Measurements from ENCODE around the gene TOP3A. TPM values are rescaled to one million over a fixed set of nuclear protein-coding genes. Genes with fewer than 3 reads are reported as not detected.
A peak's percentile ranks its signal among the peaks of the same experiment; 100 is the strongest.

Gene TOP3A
- total RNA-seq, 1 donor from 2014 or later = 59.0 TPM

DNA sequence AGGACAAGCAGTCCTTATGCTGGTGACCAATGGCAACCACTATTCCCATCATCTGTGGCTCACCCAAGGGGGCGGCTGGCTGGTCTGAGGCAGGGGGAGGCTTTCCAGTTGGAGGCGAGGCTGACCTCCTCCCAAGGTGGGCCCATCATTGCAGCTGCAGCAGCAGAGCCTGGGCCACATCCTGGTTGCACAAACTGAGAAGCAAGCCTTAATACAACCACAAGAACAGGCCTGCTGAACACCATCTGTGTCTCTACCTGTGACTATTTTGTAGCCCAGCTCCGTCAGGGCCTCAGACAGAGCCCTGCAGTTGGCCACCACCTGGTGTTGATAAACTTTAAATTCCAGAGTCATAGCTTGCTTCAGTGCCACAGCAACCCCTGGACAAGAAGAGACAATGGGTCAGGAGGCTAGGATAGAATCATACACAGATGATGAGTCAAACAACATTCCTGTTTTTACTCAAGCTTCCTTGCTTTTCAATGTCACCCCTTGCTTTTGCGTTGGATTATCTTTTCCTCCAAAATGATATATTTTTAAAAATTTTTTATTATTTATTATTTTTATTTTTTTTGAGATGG lies 18.2 kb upstream of the TOP3A start:
- Mint-ChIP-seq H3K9me3 (no peaks in the 10 kb centered on the region), H3K27ac (no peak overlapping the region), H3K36me3 (peaks cover 28% of the 10 kb centered on the region), H3K4me1 (no peaks in the 10 kb centered on the region), H3K4me3 (no peak overlapping the region), H3K27me3 (ENCODE audit: low read depth) (no peaks in the 10 kb centered on the region)
- DNase-seq (ENCODE audit: low spot score in 2 of 2, unreplicated experiment in 2 of 2) = no peak
- TF ChIP-seq, protein P1, sequence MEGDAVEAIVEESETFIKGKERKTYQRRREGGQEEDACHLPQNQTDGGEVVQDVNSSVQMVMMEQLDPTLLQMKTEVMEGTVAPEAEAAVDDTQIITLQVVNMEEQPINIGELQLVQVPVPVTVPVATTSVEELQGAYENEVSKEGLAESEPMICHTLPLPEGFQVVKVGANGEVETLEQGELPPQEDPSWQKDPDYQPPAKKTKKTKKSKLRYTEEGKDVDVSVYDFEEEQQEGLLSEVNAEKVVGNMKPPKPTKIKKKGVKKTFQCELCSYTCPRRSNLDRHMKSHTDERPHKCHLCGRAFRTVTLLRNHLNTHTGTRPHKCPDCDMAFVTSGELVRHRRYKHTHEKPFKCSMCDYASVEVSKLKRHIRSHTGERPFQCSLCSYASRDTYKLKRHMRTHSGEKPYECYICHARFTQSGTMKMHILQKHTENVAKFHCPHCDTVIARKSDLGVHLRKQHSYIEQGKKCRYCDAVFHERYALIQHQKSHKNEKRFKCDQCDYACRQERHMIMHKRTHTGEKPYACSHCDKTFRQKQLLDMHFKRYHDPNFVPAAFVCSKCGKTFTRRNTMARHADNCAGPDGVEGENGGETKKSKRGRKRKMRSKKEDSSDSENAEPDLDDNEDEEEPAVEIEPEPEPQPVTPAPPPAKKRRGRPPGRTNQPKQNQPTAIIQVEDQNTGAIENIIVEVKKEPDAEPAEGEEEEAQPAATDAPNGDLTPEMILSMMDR (IDR thresholded peaks at IDR 0.05; ENCODE audit: unreplicated experiment) = no peak

DNA sequence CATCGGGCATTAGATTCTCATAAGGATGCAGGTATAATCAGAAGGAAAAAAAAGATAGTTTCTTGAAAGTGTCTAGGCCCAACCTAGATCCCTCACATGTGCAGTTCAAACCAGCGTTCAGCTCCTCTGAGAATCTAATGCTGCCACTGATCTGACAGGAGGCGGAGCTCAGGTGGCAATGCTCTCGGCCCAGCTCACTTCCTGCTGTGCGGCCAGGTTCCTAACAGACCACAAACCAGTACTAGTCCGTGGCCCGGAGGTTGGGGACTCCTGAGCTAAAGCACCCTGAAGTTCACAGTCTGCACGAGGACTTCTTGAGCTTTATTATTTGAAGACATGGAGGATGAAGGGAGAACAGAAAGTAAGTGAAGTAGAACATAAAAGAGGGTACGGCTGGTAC lies 17.1 kb upstream of the TOP3A start:
- H3K27ac Mint-ChIP-seq = no peak overlapping the region
- H3K4me3 Mint-ChIP-seq = no peak overlapping the region
- no peaks in the 10 kb centered on the region for H3K4me1 Mint-ChIP-seq
- TF ChIP-seq, protein P1 (IDR thresholded peaks at IDR 0.05; ENCODE audit: unreplicated experiment) = no peak
- H3K9me3 Mint-ChIP-seq = no peaks in the 10 kb centered on the region
- DNase-seq (ENCODE audit: low spot score in 2 of 2, unreplicated experiment in 2 of 2) = no peak
- no peaks in the 10 kb centered on the region for H3K27me3 Mint-ChIP-seq (ENCODE audit: low read depth)
- peaks cover 21% of the 10 kb centered on the region for H3K36me3 Mint-ChIP-seq

DNA sequence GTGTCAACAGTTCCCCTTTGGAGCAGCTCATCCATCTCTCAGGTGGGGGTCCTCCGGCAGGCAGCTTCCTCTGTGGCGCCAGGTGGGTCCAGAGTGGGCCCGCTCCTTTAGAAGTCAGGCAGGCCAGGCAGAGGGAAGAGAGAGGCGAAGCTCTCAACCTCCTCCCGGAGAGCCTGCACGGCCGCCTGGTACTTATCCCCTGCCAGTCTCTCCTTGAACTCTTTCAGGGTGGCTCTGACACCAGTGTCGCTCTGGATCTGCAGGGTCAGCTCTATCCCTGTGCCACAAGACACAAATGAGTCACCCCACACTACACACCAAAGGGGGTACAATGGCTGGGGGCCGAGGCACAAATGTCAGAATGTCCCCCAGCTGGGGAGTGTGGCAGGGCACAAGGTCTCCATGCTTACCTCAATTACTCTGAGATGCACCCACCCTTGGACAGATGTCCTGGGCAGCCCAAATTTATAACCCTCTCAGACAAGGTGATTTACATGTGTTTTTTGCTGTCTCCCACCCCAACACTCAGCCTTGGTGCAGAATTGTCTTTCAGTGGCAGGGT lies 13.9 kb upstream of the TOP3A start:
- H3K27me3 Mint-ChIP-seq (ENCODE audit: low read depth) = no peaks in the 10 kb centered on the region
- DNase-seq (ENCODE audit: low spot score in 2 of 2, unreplicated experiment in 2 of 2) = no peak

DNA sequence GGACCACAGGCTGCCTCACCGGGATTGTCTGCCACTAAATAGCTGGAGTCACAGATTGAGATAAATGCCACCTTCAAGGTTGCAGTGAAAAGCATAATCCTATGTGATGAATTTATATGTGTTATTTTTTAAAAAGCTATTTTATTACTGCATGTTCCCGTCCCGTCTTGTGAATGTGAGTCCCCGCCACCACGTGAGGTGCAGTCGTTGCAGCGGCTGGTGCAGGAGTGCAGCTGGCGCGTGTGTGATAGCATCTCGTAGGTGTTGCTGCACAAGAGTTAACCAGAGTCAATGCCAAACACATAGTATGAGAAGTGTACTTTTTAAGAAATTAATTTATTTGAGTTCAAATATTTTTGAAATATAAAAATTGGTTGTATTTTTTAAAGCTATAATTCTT lies 12.8 kb upstream of the TOP3A start:
- TF ChIP-seq, protein P1 (IDR thresholded peaks at IDR 0.05; ENCODE audit: unreplicated experiment) = no peak
- H3K27ac Mint-ChIP-seq = no peak overlapping the region
- H3K9me3 Mint-ChIP-seq = no peaks in the 10 kb centered on the region
- DNase-seq (ENCODE audit: low spot score in 2 of 2, unreplicated experiment in 2 of 2) = no peak
- H3K36me3 Mint-ChIP-seq = peaks cover 29% of the 10 kb centered on the region
- H3K27me3 Mint-ChIP-seq (ENCODE audit: low read depth) = no peaks in the 10 kb centered on the region
- no peak overlapping the region for H3K4me3 Mint-ChIP-seq
- H3K4me1 Mint-ChIP-seq = no peaks in the 10 kb centered on the region

More for the DNA sequence above, 13.9 kb upstream of the TOP3A start:
- H3K4me1 Mint-ChIP-seq = no peaks in the 10 kb centered on the region
- H3K36me3 Mint-ChIP-seq = peaks cover 26% of the 10 kb centered on the region
- no peaks in the 10 kb centered on the region for H3K9me3 Mint-ChIP-seq
- peak overlapping the region; percentile 16 for H3K27ac Mint-ChIP-seq
- no peak overlapping the region for H3K4me3 Mint-ChIP-seq
- TF ChIP-seq, protein P1 (IDR thresholded peaks at IDR 0.05; ENCODE audit: unreplicated experiment) = no peak

DNA sequence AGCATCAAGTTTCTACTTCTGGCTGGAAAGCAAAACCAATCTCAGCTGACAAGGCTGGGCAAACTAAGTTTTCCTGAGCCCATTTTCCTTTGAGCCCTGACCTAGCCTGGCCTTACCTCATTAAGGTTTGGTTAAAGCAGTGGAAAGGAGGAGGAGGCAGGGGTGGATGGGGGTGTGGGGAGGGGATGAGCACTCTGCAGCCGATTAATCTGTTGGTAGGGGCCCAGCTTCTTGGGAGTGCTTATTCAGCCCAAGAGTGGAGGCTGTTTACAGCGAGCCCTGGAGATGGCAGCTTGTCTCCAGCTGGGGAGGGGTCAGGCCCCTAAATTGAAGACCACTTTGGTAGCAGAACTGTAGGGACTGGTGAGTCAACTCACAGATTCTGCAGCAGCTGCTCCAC lies 12.3 kb upstream of the TOP3A start:
- H3K4me3 Mint-ChIP-seq = no peak overlapping the region
- TF ChIP-seq, protein P1 (IDR thresholded peaks at IDR 0.05; ENCODE audit: unreplicated experiment) = no peak
- H3K36me3 Mint-ChIP-seq = peaks cover 29% of the 10 kb centered on the region
- H3K27me3 Mint-ChIP-seq (ENCODE audit: low read depth) = no peaks in the 10 kb centered on the region
- H3K9me3 Mint-ChIP-seq = no peaks in the 10 kb centered on the region
- no peak overlapping the region for H3K27ac Mint-ChIP-seq
- H3K4me1 Mint-ChIP-seq = no peaks in the 10 kb centered on the region
- DNase-seq (ENCODE audit: low spot score in 2 of 2, unreplicated experiment in 2 of 2) = no peak

Data from mesothelial cell of epicardium (in vitro differentiated cells).